Endothelial cell of umbilical vein (primary cell): ENCODE results near the gene BPI. TPM values are rescaled to one million over a fixed set of nuclear protein-coding genes. Genes with fewer than 3 reads are reported as not detected.

Experiments
- BruUV-seq: library from RNA; stranded (reverse); fragments of 400-500 nt; replicated peaks from 2 replicates; lab custom pipeline; 2021; lab: Mats Ljungman, UMichigan
- CTCF ChIA-PET: fragments of 300-600, 350-600 bp; sonication (Branson Sonifier 250); formaldehyde crosslinking; loops from one replicate; lab custom pipeline; 2021; ENCODE audit warnings: antibody characterized with exemption, inconsistent platforms; lab: Charles Lee
- POLR2A ChIA-PET: fragments of 300-600, 350-600 bp; sonication (Branson Sonifier 250); formaldehyde crosslinking; loops from one replicate; lab custom pipeline; 2021; ENCODE audit warnings: antibody characterized with exemption, inconsistent platforms; lab: Charles Lee
- DNase-seq: peaks from one replicate; pipeline ENCODE4 v3.0.0-alpha.2; 2011; ENCODE audit warnings: low read depth, low spot score
- FAIRE-seq: peaks from 2 replicates; lab custom pipeline; 2011; peaks lifted over from hg19 to GRCh38; lab: Jason Lieb, UNC
- H2AFZ ChIP-seq: 2 replicates; pipeline ENCODE4 v1.6.0; 2012; ENCODE audit warnings: low read depth, low read length, control low read depth, inconsistent platforms
- H3K27ac ChIP-seq: 2 replicates; pipeline ENCODE4 v1.5.1; 2011; ENCODE audit warnings: low read depth, mild to moderate bottlenecking, control low read depth, low read length, moderate library complexity; ENCODE audit not compliant: insufficient read depth
- H3K27me3 ChIP-seq, 2 experiments: 2 replicates each; pipeline versions ENCODE4 v1.6.0 to v1.6.1; 2011; ENCODE audit warnings: low read length in 2 of 2, mixed read lengths in 1 of 2; ENCODE audit not compliant: control insufficient read depth in 2 of 2, insufficient read depth in 2 of 2
- H3K36me3 ChIP-seq, 2 experiments: 2 replicates in 1 of 2; 3 replicates in 1 of 2; pipeline ENCODE4 v1.5.1; 2011; ENCODE audit warnings: low read length in 2 of 2, mild to moderate bottlenecking in 1 of 2, moderate library complexity in 1 of 2; ENCODE audit not compliant: control insufficient read depth in 2 of 2, insufficient read depth in 2 of 2; ENCODE audit errors: extremely low read depth in 1 of 2
- H3K4me1 ChIP-seq: 3 replicates; pipeline ENCODE4 v1.5.1; 2011; ENCODE audit warnings: mild to moderate bottlenecking, low read length; ENCODE audit not compliant: control insufficient read depth, insufficient read depth; ENCODE audit errors: extremely low read depth
- H3K4me2 ChIP-seq: 2 replicates; pipeline ENCODE4 v1.6.1; 2011; ENCODE audit warnings: low read length, control low read depth, mixed read lengths; ENCODE audit not compliant: insufficient read depth
- H3K4me3 ChIP-seq, 3 experiments: fragments of 200-600 bp in 1 of 3; sonication (generic), shearing (Covaris generic) in 1 of 3; replicated peaks in 1 of 3; 2 replicates each; pipeline ENCODE4 v1.5.1; 2011 to 2016; ENCODE audit warnings: control low read depth in 3 of 3, low read length in 3 of 3, mild to moderate bottlenecking in 2 of 3, inconsistent platforms in 1 of 3, low read depth in 1 of 3, moderate library complexity in 1 of 3; ENCODE audit not compliant: insufficient read depth in 1 of 3
- H3K79me2 ChIP-seq: 2 replicates; pipeline ENCODE4 v1.6.0; 2012; ENCODE audit warnings: low read length, inconsistent platforms; ENCODE audit not compliant: control insufficient read depth, insufficient read depth
- H3K9ac ChIP-seq: replicated peaks from 2 replicates; pipeline ENCODE3; 2011; ENCODE audit warnings: low read length, control low read depth; ENCODE audit not compliant: insufficient read depth; ENCODE audit errors: extremely low read depth
- H3K9me1 ChIP-seq: replicated peaks from 3 replicates; pipeline ENCODE4 v1.6.0; 2011; ENCODE audit warnings: mild to moderate bottlenecking, low read length; ENCODE audit not compliant: control insufficient read depth, insufficient read depth; ENCODE audit errors: extremely low read depth
- H3K9me3 ChIP-seq: replicated peaks from 2 replicates; pipeline ENCODE4 v1.5.1; 2012; ENCODE audit warnings: low read length, inconsistent platforms; ENCODE audit not compliant: control insufficient read depth, insufficient read depth
- H4K20me1 ChIP-seq: replicated peaks from 2 replicates; pipeline ENCODE3; 2011; ENCODE audit warnings: mild to moderate bottlenecking, low read length; ENCODE audit not compliant: control insufficient read depth, insufficient read depth; ENCODE audit errors: extremely low read depth
- CTCF ChIP-seq, 2 donors: IDR thresholded peaks; 1 replicate in 1 of 2; 2 replicates in 1 of 2; pipeline ENCODE4 v1.5.1; 2011; ENCODE audit warnings: low read length in 2 of 2, mild to moderate bottlenecking in 2 of 2, moderate library complexity in 2 of 2, control low read depth in 1 of 2, inconsistent platforms in 1 of 2, low read depth in 1 of 2; ENCODE audit not compliant: insufficient read depth in 1 of 2; ENCODE audit errors: extremely low read depth in 1 of 2
- EZH2 ChIP-seq: IDR thresholded peaks from 2 replicates; pipeline ENCODE4 v1.6.1; 2012; ENCODE audit warnings: borderline replicate concordance, low read depth, mild to moderate bottlenecking, moderate library complexity, low read length, inconsistent platforms; ENCODE audit not compliant: severe bottlenecking
- FOS ChIP-seq: IDR thresholded peaks from 2 replicates; pipeline ENCODE4 v1.6.1; 2011; ENCODE audit warnings: mild to moderate bottlenecking, low read length, moderate library complexity, borderline replicate concordance; ENCODE audit not compliant: insufficient read depth
- GATA2 ChIP-seq: IDR thresholded peaks from 2 replicates; pipeline ENCODE4 v1.7.0; 2011; ENCODE audit warnings: low read depth, mild to moderate bottlenecking, moderate library complexity, mixed read lengths, low read length; ENCODE audit not compliant: insufficient read length, insufficient read depth
- JUN ChIP-seq: IDR thresholded peaks from 2 replicates; pipeline ENCODE4 v1.6.1; 2011; ENCODE audit warnings: borderline replicate concordance, low read depth; ENCODE audit not compliant: insufficient read length, insufficient read depth
- MAX ChIP-seq: IDR thresholded peaks from 2 replicates; pipeline ENCODE4 v1.6.1; 2011; ENCODE audit not compliant: insufficient read depth, insufficient read length
- MYC ChIP-seq: IDR thresholded peaks from one replicate; pipeline ENCODE4 v1.6.1; 2011; ENCODE audit warnings: mild to moderate bottlenecking, low read depth, low read length
- POLR2A ChIP-seq: IDR thresholded peaks from 2 replicates; pipeline ENCODE4 v1.6.1; 2012; ENCODE audit warnings: low read depth, mild to moderate bottlenecking, control low read depth, low read length
- POLR2AphosphoS5 ChIP-seq: IDR thresholded peaks from 2 replicates; pipeline ENCODE4 v1.6.1; 2012; ENCODE audit warnings: low read depth, mild to moderate bottlenecking, control low read depth, low read length, moderate library complexity; ENCODE audit not compliant: insufficient read depth
- dilution Hi-C: fragments of 300-500 bp; cut with MboI; formaldehyde crosslinking; loops from one replicate; pipeline ENCODE4 v1.15.0; 2019; ENCODE audit warnings: low sequenced_read_pairs; ENCODE audit not compliant: extremely low pct_ligation_motif_present
- intact Hi-C: fragments of 100-400 bp; cut with micrococcal nuclease; formaldehyde crosslinking; loops from one replicate; pipeline ENCODE4 v1.10.0; 2022
- polyA plus RNA-seq, 4 experiments: library from polyadenylated mRNA; depleted of rRNA in 3 of 4; stranded (reverse) in 3 of 4; unstranded in 1 of 4; fragments of >200 nt; gene quantifications; 2 replicates each; pipeline versions ENCODE4 v1.2.1 to v1.2.3, GENCODE V29; 2011 to 2012; ENCODE audit warnings: missing spikeins in 1 of 4
- total RNA-seq: library from RNA; stranded (reverse); gene quantifications from 2 replicates; pipeline ENCODE4 v1.2.3, GENCODE V29; 2021

Gene BPI
- total and polyA plus RNA-seq, 2 donors (not counting 3 experiments of a cell fraction or from before 2014, with no cell fraction given): not detected

- H3K79me2 ChIP-seq: no peaks in the 10 kb centered on the region
- H3K9ac ChIP-seq: no peak overlapping the region
- POLR2A ChIA-PET: no interaction called here
- CTCF ChIA-PET: interaction anchor here (0.6 to 0.8 kb wide), 3 partner anchors 12 to 30 kb away, joined by 3 read pairs; no protein-coding TSS in a partner anchor
- no TSS peak for BruUV-seq
- FAIRE-seq (no peak), DNase-seq (no peak)
- no peak overlapping the region for H2AFZ ChIP-seq
- intact Hi-C loops (no loop called here), dilution Hi-C loops (no loop called here)
- H3K27me3 ChIP-seq: no peaks in the 10 kb centered on the region
- no peak overlapping the region for H3K4me3 ChIP-seq
- no peak overlapping the region for H3K4me2 ChIP-seq
- H3K36me3 ChIP-seq: no peaks in the 10 kb centered on the region
- H3K9me3 ChIP-seq: no peaks in the 10 kb centered on the region
- no peaks in the 10 kb centered on the region for H4K20me1 ChIP-seq
- H3K9me1 ChIP-seq: no peaks in the 10 kb centered on the region
- TF ChIP-seq POLR2AphosphoS5 (no peak), MAX (no peak), JUN (no peak), EZH2 (no peak), POLR2A (no peak), MYC (no peak), CTCF (IDR thresholded peaks at IDR 0.05; ENCODE audit: extremely low read depth in 1 of 2, insufficient read depth in 1 of 2, low read depth in 1 of 2, low read length in 2 of 2) (no peak), GATA2 (no peak), FOS (no peak)
- H3K27ac ChIP-seq: no peak overlapping the region
- no peaks in the 10 kb centered on the region for H3K4me1 ChIP-seq
Observed at GRCh38 chr20:38331245-38331644, 27.3 kb downstream of the BPI start.
